ENCODE data around the gene USP32.
"Not testable (repeated sequence)": the region's sequence is repeated elsewhere in the genome, so short reads cannot be mapped to it uniquely, and the experiment has no call there.

The USP32 gene

GRCh38 chr17:60410001-60410400, 18.1 kb upstream of the USP32 start:
- no peak for DNase-seq (ENCODE audit: low read depth in 3 of 3)

DNA sequence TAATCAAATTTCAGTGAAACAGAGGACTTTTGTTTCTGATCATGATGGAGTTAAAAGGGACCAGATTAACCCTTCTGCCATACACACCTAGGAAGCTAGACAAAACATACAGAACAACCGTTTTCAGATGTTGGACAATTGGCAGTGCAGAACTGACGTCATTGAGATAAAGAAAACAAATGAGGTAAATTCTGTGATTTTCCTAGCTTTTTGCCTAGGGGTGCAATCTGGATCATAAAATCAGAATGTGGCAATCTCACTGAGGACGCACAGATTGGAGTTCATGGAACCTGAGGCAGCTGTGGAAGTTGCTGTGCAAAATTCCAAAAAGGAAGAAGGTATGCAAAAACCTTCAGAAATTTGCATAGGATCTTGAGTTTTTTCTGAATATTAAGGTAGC, 15.0 kb upstream of the USP32 start:
- no peak for DNase-seq (ENCODE audit: low read depth in 3 of 3)

DNA sequence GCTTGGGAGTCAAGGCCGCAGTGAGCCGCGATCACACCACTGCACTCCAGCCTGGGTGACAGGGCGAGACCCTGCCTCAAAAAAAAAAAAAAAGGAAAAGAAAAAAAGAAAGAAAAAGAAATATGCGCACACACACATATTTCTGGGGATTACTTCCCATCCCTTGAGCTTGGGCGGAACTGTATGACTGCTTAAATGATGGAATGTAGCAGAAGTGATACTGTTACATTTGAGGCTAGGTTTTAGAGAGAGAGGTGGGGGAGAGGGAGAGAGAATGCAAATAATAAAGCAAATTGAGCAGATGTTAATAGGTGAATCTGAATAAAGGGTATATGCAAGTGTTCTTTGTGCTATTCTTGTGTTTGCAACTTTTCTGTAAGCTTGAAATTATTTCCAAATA, 12.0 kb upstream of the USP32 start:
- no peak for DNase-seq (ENCODE audit: low read depth in 3 of 3)

DNA sequence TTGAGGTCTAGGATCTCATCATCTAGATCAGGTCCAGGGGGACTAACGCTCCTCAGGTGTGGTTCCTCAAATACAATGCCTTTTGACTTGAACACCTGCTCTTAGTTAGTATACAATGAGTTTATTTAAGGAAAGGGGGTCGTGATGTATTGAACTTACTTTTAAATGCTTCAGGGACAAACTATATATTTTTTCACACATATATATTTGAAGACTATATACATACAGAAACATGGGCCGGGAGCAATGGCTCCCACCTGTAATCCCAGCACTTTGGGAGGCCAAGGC, 11.5 kb upstream of the USP32 start:
- DNase-seq (ENCODE audit: low read depth in 3 of 3) = no peak

DNA sequence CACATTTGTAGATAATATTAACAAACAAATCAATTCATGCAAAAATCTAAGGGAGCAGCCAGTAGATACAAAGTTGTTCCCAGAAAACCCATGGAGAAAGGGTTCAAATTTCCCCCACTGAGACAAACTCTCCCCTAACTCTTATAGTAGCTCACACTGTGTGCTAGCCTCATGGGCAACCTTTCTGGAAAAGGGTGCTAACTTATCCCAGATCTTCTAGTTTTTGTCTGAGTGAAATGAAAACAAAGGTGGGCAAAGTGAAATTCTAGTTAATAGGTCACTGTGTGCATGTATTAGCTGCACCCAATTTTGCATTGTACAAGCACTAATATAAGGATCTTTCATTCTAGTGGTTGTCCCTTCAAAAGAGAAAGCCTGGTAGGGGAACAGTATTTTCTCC, 9.9 kb upstream of the USP32 start:
- no peak for DNase-seq (ENCODE audit: low read depth in 3 of 3)

- DNase-seq (ENCODE audit: low read depth in 3 of 3) = no peak
Observed at GRCh38 chr17:60398227-60398959, 6.5 kb upstream of the USP32 start.

GRCh38 chr17:60396412-60396811, 4.5 kb upstream of the USP32 start:
- no peak for DNase-seq (ENCODE audit: low read depth in 3 of 3)

DNA sequence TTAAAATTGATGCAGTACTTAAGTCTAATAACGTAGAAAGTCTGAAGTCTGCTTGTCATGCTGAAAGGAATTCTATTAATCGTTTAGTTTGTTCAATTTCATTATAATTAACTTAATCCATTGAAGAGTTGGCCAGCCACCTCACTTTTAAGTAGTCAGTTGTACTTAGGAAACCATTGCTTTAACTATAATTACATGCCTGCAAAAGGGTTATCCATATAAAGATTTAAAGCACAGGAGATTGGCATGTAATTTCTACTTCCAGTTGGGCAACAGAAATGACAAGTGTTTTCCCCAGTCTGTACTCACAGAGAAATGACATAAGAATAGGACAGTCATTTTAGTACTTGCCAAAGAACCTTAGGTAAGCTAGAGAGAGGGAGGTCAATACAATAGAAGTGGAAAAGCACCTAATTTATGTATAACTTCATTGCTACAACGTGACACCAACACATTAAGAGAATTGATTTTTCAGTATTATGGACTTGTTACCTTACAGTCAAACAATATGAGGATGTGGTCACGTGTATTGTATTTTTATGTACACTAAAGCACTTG, 3.7 kb upstream of the USP32 start:
- no peak for DNase-seq (ENCODE audit: low read depth in 3 of 3)

GRCh38 chr17:60393840-60394723, 2.1 kb upstream of the USP32 start:
- DNase-seq (ENCODE audit: low read depth in 3 of 3) = no peak

- peak in 1 of 3 experiments; percentile 3 for DNase-seq (ENCODE audit: low read depth in 3 of 3)
Observed at GRCh38 chr17:60392845-60393702, 1.1 kb upstream of the USP32 start.

- DNase-seq (ENCODE audit: low read depth in 3 of 3) = no peak
Observed at GRCh38 chr17:60391471-60392041, 377 bp downstream of the USP32 start.

DNA sequence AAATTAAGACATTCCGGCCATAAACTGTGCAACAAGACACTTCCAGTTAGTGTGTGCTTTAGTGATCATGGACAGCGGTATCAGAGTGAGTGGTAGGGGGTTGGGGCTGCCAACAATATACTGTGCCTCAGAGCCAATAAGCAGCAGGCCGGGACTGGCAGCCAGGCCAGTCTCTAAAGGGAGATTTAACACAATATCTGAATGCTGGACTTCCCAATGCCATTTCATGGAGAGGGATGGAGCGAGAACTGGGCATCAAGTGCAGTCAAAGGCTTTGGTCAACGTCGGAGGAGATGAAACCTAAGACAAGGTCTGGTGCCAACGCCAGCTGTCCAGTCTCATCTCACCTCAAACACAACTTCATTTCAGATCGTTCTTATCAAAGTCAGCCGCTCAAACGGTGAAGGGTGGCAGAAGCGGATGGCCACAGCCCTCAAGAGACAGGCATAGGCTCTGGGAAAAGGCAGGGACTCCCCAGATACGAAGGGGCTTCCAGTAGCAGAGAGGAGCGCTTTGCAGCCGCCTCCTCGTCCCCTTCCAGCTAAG, 935 bp downstream of the USP32 start:
- DNase-seq (ENCODE audit: low read depth in 3 of 3) = no peak

- DNase-seq (ENCODE audit: low read depth in 3 of 3) = no peak
Observed at GRCh38 chr17:60390186-60390585, 1.7 kb downstream of the USP32 start.

- no peak for DNase-seq (ENCODE audit: low read depth in 3 of 3)
Observed at GRCh38 chr17:60388742-60389141, 3.2 kb downstream of the USP32 start.

GRCh38 chr17:60387666-60388065, 4.3 kb downstream of the USP32 start:
- DNase-seq (ENCODE audit: low read depth in 3 of 3) = no peak

- no peak for DNase-seq (ENCODE audit: low read depth in 3 of 3)
Observed at GRCh38 chr17:60386147-60387058, 5.5 kb downstream of the USP32 start.

DNA sequence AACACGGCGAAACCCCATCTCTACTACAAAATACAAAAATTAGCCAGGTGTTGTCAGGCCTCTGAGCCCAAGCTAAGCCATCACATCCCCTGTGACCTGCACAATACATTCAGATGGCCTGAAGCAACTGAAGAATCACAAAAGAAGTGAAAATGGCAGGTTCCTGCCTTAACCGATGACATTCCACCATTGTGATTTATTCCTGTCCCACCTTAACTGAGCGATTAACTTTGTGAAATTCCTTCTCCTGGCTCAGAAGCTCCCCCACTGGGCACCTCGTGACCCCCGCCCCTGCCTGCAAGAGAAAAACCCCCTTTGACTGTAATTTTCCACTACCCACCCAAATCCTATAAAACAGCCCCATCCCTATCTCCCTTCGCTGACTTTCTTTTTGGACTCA, 7.0 kb downstream of the USP32 start:
- not testable (repeated sequence) for DNase-seq (ENCODE audit: low read depth in 3 of 3)

DNA sequence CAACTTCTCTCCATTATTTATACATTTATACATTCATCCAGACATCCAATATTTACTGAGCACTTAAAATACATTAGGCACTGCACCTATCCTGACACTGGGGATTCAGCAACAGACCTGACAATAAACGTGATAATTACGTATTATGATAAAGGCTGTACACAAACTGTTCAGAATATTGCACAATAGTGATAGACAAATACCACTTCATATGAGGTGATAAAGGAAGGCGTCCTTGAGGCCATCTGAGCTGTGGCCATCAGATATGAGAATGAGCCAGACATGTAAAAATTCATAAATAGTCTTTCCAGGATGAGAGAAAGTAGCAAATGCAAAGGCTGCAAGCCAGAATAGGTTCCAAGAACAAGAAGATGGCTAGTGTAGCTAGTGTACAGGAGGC, 8.6 kb downstream of the USP32 start:
- no peak for DNase-seq (ENCODE audit: low read depth in 3 of 3)

DNA sequence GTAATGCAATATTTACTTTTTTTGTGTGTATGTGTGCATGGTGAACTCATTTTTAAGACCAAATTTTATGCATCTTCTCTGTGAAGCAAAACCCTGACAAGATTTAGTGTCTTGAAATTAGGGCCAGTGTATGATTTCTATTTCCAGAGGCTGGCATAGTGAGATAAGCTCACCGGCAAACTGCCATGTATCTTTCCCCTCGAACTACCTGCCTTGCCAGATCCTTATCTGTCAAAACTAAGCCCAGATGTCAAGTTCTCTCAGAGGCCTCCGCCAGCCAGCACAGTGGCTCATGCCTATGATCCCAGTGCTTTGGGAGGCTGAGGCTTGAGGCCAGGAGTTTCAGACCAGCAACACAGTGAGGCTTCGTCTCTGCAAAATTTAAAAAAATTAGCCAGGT, 10.0 kb downstream of the USP32 start:
- DNase-seq (ENCODE audit: low read depth in 3 of 3) = no peak

DNA sequence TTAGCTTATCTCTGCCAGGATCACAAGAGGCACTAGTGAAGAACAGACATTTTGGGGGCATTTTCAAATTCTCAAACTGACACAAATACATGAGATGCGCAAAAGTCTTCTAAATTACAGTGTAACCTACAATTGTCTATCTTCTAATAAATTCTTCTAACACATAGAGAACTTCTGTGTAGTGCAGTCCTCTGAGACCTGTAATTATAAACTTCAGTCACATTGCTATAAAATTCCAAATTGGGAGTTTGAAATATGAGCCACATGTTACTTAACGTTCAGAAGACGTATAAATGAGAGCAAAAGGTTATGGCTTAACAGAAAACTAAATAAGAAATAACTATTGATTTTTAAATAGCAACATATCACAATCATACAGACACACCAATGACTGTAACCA, 12.5 kb downstream of the USP32 start:
- DNase-seq (ENCODE audit: low read depth in 3 of 3) = not testable (repeated sequence)
